Activated B cell treated with CpG ODN at 0.5 μM for 24 hours (primary cell): ENCODE data around the gene LCA5L. TPM values are rescaled to one million over a fixed set of nuclear protein-coding genes. Genes with fewer than 3 reads are reported as not detected.
A peak's percentile ranks its signal among the peaks of the same experiment; 100 is the strongest.
"Not testable (repeated sequence)": the region's sequence is repeated elsewhere in the genome, so short reads cannot be mapped to it uniquely, and the experiment has no call there.

ENCODE experiments used
- ATAC-seq: fragments of 200-7000 bp; cut with Tn5 transposase; one replicate; pipeline ENCODE4 v1.10.0; 2021; ENCODE audit warnings: low read depth, mild to moderate bottlenecking, moderate library complexity
- CTCF ChIA-PET: fragments of 350-600 bp; sonication (Branson Sonifier 250); formaldehyde crosslinking; loops from one replicate; lab custom pipeline; 2021; ENCODE audit warnings: antibody characterized with exemption; lab: Charles Lee
- POLR2A ChIA-PET: fragments of 350-600 bp; sonication (Branson Sonifier 250); formaldehyde crosslinking; loops from one replicate; lab custom pipeline; 2021; ENCODE audit warnings: antibody characterized with exemption; lab: Charles Lee
- DNase-seq: peaks from one replicate; pipeline ENCODE4 v3.0.0; 2022
- H3K27ac Mint-ChIP-seq: one replicate; pipeline ENCODE4 v1.8.0; 2020; ENCODE audit warnings: mixed read lengths
- H3K27me3 Mint-ChIP-seq: one replicate; pipeline ENCODE4 v1.8.0; 2021; ENCODE audit warnings: mixed read lengths
- H3K36me3 Mint-ChIP-seq: one replicate; pipeline ENCODE4 v1.8.0; 2021; ENCODE audit warnings: low read depth, mixed read lengths
- H3K4me1 Mint-ChIP-seq: one replicate; pipeline ENCODE4 v1.8.0; 2021; ENCODE audit warnings: mixed read lengths
- H3K4me3 Mint-ChIP-seq: one replicate; pipeline ENCODE4 v1.8.0; 2020; ENCODE audit warnings: mild to moderate bottlenecking, mixed read lengths
- H3K9me3 Mint-ChIP-seq: one replicate; pipeline ENCODE4 v1.8.0; 2020; ENCODE audit warnings: mixed read lengths
- CTCF ChIP-seq: fragments of 200-600 bp; IDR thresholded peaks from one replicate; pipeline ENCODE4 v1.8.0; 2022; ENCODE audit warnings: antibody characterized with exemption, mild to moderate bottlenecking
- intact Hi-C: fragments of 100-400 bp; cut with micrococcal nuclease; formaldehyde crosslinking; loops from one replicate; pipeline ENCODE4 v1.15.1; 2024
- total RNA-seq: library from RNA; stranded (reverse); gene quantifications from 2 replicates; pipeline ENCODE4 v1.2.3, GENCODE V29; 2022

Gene LCA5L
- total RNA-seq, 1 donor from 2014 or later = 0.33 TPM

- ATAC-seq (peak; percentile 42), DNase-seq (peak; percentile 35)
- ChIA-PET POLR2A (interaction anchor here (0.6 kb wide), 1 partner anchor 50 kb away, joined by 3 read pairs; no protein-coding TSS in a partner anchor), CTCF (no interaction called here)
- Mint-ChIP-seq H3K9me3 (no peaks in the 10 kb centered on the region), H3K27ac (peak overlapping the region; percentile 24), H3K36me3 (peaks cover 2% of the 10 kb centered on the region), H3K4me1 (peaks cover 35% of the 10 kb centered on the region), H3K27me3 (no peaks in the 10 kb centered on the region), H3K4me3 (peak overlapping the region; percentile 46)
- no peak for TF ChIP-seq CTCF
- intact Hi-C loops = loop anchor here (5.0 kb wide), 1 partner anchor 878 kb away; no protein-coding TSS in a partner anchor
Measured at GRCh38 chr21:39385299-39386145, 60.1 kb downstream of the LCA5L start.

- ChIA-PET POLR2A (interaction anchor here (0.6 kb wide), 1 partner anchor 50 kb away, joined by 3 read pairs; no protein-coding TSS in a partner anchor), CTCF (no interaction called here)
- no peak for TF ChIP-seq CTCF
- intact Hi-C loops = loop anchor here (5.0 kb wide), 1 partner anchor 877 kb away; no protein-coding TSS in a partner anchor
- Mint-ChIP-seq H3K36me3 (no peaks in the 10 kb centered on the region), H3K4me3 (no peak overlapping the region), H3K27me3 (no peaks in the 10 kb centered on the region), H3K9me3 (no peaks in the 10 kb centered on the region), H3K27ac (no peak overlapping the region), H3K4me1 (peaks cover 38% of the 10 kb centered on the region)
- DNase-seq (no peak), ATAC-seq (no peak)
Measured at GRCh38 chr21:39384674-39385298, 60.8 kb downstream of the LCA5L start.

- POLR2A ChIA-PET = interaction anchor here (2.8 kb wide), 1 partner anchor 33 kb away, joined by 24 read pairs; the partner anchor contains the start of gene HMGN1
- H3K36me3 Mint-ChIP-seq, ATAC-seq, DNase-seq, intact Hi-C loops, H3K9me3 Mint-ChIP-seq, CTCF ChIA-PET, H3K27me3 Mint-ChIP-seq: not testable (repeated sequence)
- Mint-ChIP-seq H3K4me3 (peak overlapping the region; percentile 9), H3K4me1 (peaks cover 20% of the 10 kb centered on the region), H3K27ac (peak overlapping the region; percentile 10)
Measured at GRCh38 chr21:39382096-39382495, 63.5 kb downstream of the LCA5L start.

- H3K27me3 Mint-ChIP-seq = no peaks in the 10 kb centered on the region
- DNase-seq (no peak), ATAC-seq (no peak)
- H3K27ac Mint-ChIP-seq = no peak overlapping the region
- H3K36me3 Mint-ChIP-seq = no peaks in the 10 kb centered on the region
- ChIA-PET CTCF (no interaction called here), POLR2A (interaction anchor here (1.3 to 2.8 kb wide), 3 partner anchors 10 to 198 kb away, joined by 4 to 24 read pairs (median 11); partner anchors contain the start of genes HMGN1 and PSMG1)
- H3K4me3 Mint-ChIP-seq = peak overlapping the region; percentile 93
- intact Hi-C loops = loop anchor here (2.0 kb wide), 1 partner anchor 198 kb away; the partner anchor contains the start of gene PSMG1
- TF ChIP-seq CTCF = no peak
- H3K9me3 Mint-ChIP-seq = no peaks in the 10 kb centered on the region
- H3K4me1 Mint-ChIP-seq = peaks cover 17% of the 10 kb centered on the region
Measured at GRCh38 chr21:39381009-39381408, 64.6 kb downstream of the LCA5L start.

- H3K27me3 Mint-ChIP-seq = no peaks in the 10 kb centered on the region
- H3K36me3 Mint-ChIP-seq = no peaks in the 10 kb centered on the region
- ChIA-PET CTCF (no interaction called here), POLR2A (interaction anchor here (0.6 to 2.8 kb wide), 5 partner anchors 10 to 197 kb away, joined by 4 to 24 read pairs (median 6); partner anchors contain the start of genes BRWD1, HMGN1 and PSMG1)
- peak overlapping the region; percentile 93 for H3K4me3 Mint-ChIP-seq
- intact Hi-C loops = loop anchor here (1.0 to 2.0 kb wide), 2 partner anchors 66 to 197 kb away; partner anchors contain the start of gene PSMG1
- no peak for TF ChIP-seq CTCF
- peaks cover 12% of the 10 kb centered on the region for H3K4me1 Mint-ChIP-seq
- ATAC-seq (peak; percentile 99), DNase-seq (peak; percentile 82)
- peak overlapping the region; percentile 78 for H3K27ac Mint-ChIP-seq
- no peaks in the 10 kb centered on the region for H3K9me3 Mint-ChIP-seq
Measured at GRCh38 chr21:39379986-39380891, 65.3 kb downstream of the LCA5L start.
